Measurements from ENCODE around the gene FAM241A.

The FAM241A gene

DNA sequence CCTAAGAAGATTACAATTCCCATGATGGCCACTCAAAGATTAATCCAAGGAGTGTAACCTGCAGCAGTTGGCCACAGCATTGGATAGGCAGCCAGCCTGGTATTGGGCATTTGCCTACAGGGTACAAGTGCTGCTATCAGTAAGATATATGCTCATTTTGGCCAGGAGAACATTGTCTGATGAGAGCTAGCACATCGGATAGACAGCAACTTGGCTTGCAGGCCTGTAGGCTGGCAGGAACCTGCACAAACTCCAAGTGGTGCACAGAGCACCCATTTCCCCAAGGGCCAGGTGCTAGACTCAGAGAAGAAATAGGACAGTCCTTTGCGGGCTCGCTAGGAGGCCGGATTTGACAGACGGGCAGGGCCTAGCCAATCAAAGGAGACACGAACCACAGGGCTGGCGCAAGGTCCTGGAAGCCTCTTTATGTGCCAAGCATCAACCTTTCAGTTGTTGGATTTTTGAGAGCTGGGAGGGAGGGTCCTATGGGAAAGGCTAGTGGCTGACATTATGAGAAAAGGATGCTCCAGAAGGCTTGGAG, 74.6 kb downstream of the FAM241A start:
- no peak for DNase-seq

DNA sequence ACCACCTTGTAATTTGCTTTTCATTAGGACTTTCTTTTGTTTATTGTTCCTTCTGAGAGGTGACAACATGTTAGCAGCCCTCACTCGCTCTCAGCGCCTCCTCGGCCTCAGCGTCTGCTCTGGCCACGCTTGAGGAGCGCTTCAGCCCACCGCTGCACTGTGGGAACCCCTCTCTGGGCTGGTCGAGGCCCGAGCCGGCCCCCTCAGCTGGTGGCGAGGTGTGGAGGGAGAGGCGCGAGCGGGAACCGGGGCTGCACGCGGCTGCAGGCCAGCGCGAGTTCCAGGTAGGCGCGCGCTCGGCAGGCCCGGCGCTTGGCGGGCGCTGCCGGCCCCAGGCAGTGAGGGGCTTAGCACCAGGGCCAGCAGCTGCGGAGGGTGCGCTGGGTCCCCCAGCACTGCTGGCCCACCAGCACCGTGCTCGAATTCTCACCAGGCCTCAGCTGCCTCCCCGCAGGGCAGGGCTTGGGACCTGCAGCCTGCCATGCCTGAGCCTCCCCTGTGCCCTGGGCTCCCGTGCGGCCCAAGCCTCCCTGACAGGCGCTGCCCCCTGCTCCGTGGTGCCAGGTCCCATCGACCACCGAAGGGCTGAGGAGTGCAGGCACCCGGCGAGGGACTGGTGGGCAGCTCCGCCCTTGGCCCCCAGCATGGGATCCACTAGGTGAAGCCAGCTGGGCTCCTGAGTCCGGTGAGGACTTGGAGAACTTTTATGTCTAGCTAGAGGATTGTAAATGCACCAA, 77.1 kb downstream of the FAM241A start:
- DNase-seq, result peak; percentile 2

DNA sequence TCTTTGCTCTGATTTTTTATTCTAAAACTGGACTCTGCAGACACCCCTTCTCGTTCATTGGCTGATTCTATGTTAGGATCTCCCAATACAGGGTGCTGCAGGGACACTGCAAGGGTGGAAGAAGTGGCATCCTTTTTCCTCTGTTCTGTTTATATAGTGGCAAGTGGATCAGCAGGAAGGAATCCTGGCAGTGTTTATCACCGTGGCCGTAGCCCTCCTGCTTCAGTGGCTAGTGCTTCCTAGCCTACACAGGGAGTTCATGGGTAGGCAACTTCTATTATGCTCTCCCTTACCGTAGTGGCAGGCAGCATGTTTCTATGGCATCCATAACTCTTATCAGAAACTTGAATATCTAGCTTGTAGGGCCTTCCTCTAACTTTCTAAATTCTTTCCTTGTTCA, 79.9 kb downstream of the FAM241A start:
- DNase-seq, result no peak

DNA sequence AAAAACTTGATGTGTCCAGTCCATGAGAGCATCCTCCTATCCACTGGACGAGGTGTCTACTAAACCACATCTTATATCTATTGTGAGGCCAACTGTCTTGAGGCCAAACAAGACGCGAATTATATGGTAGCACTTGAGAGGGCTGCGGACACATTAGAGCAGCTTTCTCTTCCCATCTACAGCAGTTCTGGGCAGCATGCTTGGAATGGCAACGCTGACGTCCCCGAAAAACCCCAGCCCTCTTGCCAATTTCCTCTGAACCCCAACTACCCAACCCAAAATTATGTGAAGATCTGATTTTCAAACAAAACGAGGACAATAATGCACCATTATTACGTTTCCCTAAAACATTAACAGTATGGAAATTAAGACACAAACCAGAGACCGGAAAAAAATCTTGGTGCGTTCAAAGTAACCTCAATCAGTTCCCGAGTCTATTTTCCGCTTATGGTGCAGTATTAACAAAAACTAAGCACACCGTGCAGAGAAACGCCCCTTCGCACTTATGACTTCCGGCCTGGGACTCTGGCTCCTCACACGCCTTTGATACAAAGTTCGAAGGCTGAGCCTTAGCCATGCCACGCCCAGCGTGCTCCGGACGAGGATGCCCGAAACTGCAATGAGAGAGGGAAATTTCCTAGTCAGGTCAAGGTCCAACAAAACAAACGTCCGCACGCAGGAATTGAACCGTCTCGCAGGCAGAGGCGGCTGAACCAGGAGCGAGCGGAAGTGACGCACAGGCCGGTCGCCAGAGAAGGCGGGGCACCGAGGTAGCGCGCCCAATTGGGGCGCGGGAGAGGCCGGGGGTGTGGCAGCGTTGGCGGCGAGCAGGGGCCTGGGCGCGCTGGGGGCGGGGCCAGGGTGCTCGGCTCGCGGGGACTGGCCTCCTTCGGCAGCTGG, 85.9 kb downstream of the FAM241A start:
- DNase-seq, result peak; percentile 95

DNA sequence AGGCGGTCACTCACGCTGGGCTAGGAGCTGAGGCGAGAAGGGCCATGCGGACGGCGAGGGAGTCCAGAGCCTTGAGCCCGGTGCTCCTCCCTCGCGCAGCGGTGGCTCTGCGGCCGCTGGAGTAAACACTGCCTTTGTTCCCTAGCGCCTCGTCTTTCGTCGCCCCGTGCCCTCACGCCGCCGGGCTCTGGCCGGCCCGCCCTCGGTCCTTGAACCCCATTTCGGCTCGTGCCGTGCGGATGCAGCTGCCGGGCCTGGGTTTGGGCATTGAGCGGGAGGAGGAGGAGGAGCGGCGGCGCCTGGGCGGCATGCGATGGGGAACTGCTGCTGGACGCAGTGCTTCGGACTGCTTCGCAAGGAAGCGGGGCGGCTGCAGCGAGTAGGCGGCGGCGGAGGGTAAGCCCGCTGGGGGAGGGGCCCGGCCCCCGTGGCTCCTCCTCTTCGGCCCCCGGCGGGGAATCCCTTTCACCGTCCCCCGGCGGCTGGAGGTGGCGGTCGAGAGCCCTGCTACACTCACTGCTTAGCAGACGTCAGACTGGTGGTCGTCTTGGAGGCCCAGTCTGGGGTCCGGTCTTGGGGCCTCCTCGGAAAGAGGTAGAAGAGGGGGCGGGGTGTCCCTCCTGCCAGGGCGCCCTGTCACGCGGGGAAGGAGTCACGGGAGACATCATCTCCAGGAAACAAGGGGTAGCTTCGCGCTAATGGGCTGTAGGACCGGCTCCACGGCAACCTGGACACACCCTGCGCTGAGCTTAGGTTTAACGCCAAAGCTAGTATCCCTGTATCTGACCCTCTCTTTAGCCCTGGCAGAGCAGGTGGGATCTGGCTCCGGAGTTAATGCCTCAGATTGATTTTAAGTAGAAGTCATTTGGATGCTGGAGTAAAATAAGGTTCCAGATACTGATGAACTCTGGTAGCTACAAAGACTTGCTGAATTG, 86.8 kb downstream of the FAM241A start, which contains the start of gene AP1AR:
Gene AP1AR (plus strand): TSS at position 9 of the 935 bp plus-strand sequence. CDS start 305 bp downstream, at position 314.
- DNase-seq, result peak; percentile 73

DNA sequence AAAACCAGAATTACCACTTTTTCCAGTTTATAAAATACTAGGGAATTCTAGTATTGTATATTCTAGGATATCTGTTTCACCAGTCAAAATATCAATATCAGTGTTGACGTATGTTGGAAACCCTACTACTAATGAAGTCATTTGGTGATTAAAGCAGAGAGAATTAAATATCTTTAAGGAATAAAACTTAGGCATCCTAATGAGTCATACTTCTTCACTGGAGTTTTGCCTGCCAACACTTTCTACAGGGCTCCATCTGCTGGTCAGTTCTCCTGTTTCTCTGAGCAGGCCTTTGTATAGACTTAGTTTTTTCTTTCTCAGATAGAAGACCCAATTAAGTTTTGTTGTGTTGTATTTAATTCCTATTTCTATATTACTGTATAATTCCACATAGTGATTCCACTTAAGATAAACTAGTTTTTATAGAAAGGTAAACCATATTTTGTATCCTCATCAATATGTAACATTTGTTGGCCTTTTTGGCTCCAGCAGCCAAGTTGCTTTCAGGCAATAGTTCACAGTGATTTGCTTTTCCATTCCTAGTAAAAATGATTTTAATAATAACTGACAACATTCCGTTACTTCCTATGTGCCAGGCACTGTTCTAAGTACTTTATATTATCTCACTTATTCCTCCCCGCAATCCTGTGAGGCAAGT, 89.8 kb downstream of the FAM241A start:
- DNase-seq, result no peak

DNA sequence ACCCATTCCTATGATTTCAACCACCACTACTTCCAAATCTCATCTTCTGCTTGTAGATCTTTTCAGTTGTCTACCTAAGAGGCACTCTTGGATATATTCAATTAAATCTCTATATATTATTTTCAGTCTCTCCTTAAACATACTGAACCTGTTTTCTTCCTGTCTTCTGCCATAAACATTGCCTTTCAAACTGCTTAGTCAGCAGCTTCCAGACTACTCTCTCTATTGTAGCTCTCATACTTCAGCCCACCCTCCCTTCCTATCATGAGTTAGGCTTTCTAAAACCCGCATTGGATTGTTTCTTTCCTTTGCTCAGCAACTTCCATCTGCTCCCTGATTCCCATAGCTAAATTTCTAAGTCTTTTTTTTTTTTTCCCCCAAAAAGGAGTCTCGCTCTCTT, 90.8 kb downstream of the FAM241A start:
- DNase-seq, result no peak

DNA sequence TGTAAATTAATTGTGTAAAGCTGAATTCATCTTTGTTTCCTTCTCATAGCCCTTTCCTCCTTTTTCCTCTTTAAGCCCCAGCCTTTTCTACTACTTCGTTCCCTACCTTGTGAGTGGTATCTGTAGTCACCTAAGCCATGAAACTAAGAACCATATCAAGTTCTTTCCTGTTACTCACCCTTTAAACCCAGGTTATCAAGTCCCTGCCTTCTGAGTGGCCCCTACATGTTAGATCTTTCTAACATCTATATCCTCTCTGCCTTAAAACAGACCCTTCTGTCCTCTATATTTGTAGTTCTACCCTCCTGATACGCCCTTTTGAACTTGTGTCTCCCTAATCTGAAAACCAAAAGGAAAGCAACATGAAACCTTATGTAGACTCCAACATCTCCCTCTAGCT, 93.6 kb downstream of the FAM241A start:
- no peak for DNase-seq
